HG03442 (cell line): ENCODE data around the gene PCARE.
"Not testable (repeated sequence)": the region's sequence is repeated elsewhere in the genome, so short reads cannot be mapped to it uniquely, and the experiment has no call there.

ENCODE experiments used
- ATAC-seq: cut with Tn5 transposase; IDR thresholded peaks from one replicate; pipeline ENCODE4 v1.9.1; 2021; ENCODE audit warnings: mild to moderate bottlenecking, moderate library complexity; ENCODE audit not compliant: unreplicated experiment

The PCARE gene

GRCh38 chr2:29074411-29074810 lies at the start of gene PCARE:
PCARE (minus strand) TSS chr2:29074523; CDS start chr2:29074261, 262 bp downstream.
- ATAC-seq = no peak

DNA sequence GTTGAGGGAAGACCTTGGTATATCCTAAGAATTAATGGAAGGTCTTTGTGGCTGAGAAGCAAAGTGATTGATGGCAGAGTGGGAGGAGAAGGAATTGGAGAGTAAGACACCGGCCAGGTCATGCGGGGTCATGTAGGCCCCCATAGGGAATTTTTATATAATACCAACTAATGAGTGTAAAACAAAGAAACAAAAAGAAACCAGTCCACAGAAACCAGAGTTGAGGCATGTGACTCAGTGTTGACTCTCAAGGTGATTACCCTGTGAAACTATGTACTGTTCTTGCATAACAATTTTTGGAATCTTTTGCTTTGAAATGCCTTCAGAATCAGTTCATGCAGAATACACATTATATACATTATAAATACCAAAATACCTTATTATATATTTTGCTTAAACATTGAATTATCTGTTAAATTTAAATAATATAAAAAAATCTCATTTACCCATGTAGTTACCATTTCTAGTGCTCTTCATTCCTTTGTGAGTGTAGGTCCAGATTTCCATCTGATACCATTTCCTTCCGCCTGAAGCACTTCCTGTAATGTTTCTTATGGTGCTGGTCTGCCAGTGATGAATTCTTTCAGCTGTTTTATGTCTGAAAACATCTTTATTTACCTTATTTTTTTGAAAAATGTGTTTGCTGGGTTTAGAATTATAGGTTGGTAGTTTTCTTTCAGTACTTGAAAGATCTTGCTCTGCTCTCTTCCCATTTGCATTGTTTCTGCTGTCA lies 49.5 kb upstream of the PCARE start:
- ATAC-seq = no peak

DNA sequence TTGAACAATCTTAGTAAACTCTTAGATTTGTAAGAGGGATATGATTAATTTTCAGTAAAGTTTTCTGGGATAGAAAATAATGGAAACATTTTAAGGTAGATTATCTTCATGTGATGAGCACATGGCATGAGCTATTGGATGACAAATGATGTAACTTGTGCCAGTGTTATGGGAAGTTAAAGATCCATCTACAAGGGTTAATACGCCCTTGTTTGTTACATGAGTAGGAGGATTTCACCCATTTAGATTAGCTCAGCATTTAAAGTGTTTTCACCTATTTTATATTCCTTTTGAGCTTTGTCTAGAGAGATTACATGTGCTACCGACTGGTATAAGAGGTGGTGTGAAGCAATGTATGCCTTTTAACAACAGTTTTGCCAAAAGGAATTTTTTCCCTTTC lies 46.5 kb upstream of the PCARE start:
- ATAC-seq = no peak

GRCh38 chr2:29119211-29119610 lies 44.9 kb upstream of the PCARE start:
- ATAC-seq = no peak

GRCh38 chr2:29117636-29118303 lies 43.4 kb upstream of the PCARE start:
- ATAC-seq = no peak

DNA sequence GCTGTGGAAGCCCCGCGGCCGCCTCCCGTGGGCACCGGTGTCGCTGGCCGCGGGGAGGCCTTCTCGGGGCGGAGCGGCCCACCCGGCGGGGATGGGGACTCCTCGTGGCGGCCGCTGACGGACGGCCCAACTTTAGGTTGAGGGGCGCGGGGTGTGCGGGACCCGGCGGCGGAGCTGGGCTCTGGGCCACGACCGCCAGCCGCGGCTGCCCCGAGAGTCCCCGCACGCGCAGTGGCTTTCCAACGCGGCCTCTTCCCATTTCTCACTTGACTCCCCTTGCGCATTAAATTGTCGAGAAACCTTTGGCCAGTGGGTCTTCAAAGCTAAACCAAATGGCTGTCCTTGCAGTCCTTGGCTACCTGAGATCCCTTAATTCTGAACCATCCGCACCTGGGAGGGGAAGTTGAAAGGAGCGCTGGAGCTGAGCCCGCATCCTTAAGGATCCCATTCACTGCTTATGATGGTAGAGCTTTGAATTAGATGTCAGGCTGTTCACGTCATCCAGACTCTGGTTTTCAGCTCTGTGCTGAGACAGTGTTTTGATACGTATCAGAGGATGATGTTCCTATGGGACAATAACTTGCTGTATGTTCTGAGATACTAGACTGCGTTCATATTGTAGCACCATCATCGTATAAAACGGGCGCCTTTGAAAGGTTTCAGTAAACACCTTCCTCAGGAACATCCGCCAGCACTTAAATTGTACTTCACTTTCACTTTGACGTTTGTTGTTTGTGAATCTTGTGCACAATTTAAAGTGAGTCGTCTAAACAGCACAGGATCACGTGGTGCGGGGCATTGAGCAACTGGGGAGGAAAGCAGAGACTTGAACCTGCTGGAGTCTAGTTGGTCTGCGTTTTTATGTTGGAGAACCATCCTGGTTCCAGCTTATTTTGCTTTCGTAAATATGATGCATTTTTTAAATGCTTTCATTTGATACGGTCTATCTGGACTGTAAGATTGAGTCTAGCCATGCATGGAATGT lies 41.8 kb upstream of the PCARE start:
- no peak for ATAC-seq

DNA sequence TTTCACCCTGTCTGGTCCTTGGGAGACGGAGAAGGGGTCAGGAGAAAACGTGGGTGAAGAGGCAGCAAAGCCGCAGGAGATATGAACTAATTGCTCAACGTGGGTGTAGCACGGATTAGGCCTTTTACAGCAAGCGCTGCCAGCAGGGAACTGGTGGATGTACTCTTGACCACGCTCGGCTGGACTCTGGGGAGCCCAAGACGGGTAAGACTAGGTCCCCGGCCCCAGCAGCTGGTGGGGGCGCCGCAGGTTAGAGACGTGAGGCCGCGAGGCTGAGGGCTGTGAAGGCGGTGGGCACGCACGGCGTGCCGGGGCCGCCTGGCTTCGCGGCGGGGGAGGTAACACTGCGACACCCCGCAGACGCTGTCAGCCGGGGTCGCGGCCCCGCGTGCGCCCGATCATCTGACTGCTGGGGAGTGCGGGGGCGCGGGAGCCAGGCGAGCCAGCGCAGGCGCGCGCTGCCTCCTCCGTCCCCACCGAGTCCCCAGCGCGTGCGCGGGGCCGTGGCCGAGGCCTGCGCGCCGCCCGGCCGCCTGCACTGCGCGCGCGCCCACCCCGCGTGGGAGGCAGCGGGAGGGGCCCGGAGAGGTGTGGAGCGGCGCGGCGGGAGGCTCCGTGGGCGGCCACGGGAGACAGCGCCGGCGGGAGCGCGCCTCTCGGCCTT lies 40.8 kb upstream of the PCARE start, which contains the start of gene CLIP4:
CLIP4 (plus strand) TSS at position 470 of the 664 bp plus-strand sequence. CDS start 5,974 bp downstream, outside the sequence.
- peak; percentile 48 for ATAC-seq

GRCh38 chr2:29114586-29114945 lies 40.2 kb upstream of the PCARE start:
- ATAC-seq = no peak

DNA sequence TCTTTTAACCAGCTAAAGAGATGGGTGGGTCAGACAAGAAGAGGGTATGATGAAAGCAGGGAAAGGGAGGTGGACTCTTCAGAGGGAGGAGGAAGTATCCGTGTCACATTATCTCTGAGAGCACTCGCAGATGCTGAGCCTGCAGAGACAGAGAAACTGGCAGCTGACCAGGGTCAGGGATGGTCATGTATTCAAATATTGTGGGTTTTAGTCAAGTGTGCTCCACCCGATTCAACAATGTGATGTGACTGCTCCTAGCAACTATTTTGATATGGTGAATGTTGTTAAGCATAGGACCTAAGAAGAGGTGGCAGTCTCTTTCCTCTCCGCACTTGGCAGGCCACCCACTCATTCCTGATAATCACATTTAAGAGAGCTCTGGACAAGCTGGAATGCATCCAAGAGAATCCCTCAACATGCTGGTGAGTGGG lies 39.6 kb upstream of the PCARE start:
- no peak for ATAC-seq

DNA sequence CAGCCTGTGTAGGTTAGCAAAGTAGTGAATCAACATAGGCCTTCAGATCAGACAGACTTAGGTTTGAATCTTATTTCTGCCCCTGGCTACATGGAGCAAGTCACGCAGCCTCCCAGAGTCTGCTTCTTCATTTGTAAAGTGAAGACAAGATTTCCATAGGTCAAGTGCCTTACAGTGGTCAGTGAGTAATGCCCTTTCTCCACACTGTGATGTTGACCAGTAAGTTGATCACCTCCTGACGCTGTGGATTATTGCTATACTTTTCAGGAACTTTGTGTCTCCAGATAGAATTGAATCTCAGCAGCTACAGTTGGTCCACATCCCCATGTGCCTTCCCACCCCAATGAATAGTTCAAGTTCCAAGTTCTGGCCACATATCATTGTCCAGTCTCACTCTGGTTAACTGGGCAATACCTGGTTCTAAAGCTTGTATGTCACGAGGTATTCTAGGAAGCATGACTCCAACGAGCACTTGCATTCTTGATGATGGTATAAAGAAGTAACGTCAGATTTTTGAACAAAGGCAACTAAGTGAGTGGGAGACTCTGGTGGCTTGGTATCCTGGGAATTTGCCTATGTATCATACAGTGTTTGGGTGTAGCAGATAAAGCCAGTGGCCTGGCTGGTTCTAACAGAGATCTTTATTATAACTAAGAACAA lies 38.8 kb upstream of the PCARE start:
- no peak for ATAC-seq

DNA sequence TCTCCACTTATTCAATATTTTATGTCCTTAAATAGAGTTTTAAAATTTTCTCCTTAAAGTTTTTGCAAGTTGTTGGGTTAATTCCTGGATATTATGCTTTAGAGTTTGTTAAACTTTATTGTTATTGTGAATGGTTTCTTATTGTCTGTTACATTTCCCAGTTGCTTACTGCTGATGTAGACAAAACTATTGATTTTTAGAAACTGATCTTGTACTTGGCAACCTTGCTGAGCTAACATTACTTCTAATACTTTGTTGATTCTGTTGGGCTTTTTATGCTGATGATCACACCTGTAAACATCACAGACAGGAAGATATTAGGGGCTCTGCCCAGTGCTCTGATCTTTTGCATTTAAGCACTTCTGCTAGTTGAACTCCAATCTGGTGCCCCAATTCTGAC lies 38.1 kb upstream of the PCARE start:
- ATAC-seq = no peak

- peak; percentile 38 for ATAC-seq
These were observed 36.7 kb upstream of the PCARE start for GRCh38 chr2:29110916-29111535.

DNA sequence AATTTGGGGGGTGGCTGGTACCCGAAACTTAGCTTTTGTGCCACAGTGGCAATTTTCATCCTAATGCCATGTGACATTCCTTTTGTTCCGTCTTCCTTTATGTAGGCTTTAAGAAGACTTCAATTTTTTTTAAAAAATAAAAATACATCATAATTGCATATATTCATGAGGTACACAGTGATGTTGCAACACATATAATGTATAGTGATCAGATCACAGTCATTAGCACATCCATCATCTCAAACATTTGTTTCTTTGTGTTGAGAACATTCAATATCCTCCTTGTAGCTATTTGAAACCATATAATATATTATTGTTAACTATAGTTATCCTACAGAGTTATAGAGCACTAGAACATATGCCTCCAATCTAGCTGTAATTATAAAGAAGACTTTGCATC lies 34.9 kb upstream of the PCARE start:
- ATAC-seq = no peak

DNA sequence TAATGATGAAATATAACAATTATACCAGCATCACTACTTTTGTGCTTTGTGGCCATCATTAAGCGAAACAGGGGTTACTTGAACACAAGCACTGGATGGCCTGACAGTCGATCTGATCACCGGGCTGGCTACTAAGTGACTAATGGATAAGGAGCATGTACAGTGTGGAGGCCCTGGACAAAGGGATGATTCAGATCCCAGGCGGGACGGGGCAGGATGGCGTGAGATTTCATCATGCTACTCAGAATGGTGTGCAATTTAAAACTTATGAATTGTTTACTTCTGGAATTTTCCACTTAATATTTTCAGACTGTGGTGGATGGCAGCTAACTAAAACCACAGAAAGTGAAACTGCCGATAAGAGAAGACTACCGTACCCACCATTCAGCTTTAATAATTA lies 33.9 kb upstream of the PCARE start:
- ATAC-seq = no peak

GRCh38 chr2:29107547-29107946 lies 33.2 kb upstream of the PCARE start:
- ATAC-seq = not testable (repeated sequence)

DNA sequence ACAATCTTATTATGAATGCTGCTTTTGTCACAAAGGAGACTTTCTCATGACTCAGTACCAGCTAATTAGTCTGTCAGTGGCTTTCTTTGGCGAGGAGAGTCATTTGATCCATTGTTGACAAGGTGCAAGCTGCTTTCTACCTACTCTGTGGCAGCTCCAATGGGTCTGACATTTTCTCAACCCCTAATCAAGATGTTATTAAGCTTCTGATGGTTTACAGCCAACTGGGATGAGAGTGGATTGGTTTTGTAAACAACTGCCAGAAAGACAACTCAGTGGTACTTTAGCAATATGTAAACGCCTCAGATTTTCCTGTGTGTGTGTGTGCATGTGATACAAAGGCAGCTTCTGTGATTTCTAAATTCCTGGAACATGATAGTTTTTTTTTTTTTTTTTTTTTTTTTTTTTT lies 32.7 kb upstream of the PCARE start:
- ATAC-seq = no peak

- ATAC-seq = no peak
These were observed 31.9 kb upstream of the PCARE start for GRCh38 chr2:29106256-29106655.

DNA sequence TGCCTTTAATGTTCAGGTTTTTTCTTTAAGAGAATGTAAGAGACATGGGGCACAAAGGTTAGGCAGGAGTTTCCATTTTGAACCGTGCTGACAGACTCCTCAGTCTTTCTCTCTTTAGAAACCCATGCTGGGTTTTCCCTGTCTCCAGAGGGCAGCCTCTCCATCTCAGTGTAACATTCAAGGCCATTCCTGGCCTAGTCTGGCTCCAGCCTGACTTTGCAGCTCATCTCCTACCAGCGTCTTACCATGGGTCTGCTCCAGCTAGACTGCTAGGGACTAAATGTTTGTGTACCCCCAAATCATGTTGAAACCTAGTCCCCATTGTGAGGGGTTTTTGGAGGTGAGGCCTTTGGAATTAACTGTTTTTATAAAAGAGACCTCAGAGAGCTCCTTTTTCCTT lies 31.1 kb upstream of the PCARE start:
- ATAC-seq = no peak

DNA sequence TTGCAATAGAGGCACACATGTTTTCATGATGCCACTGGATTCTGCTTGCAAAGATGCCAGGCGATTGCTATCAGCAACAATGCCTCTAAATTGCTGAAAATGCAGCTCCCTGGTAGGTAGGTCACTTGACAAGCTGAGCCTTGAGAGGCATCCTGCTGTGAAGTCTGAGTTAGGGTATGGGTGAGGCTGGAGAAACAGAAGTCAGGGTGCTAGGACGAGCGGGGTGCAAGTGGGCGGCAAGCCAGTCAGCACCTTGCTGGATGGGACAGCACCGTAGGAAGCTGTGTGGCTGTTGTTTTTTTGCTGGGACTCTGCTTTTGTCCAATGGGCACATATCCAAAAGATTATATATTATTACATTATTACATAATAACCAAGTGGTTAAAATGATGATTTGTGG lies 30.4 kb upstream of the PCARE start:
- no peak for ATAC-seq

DNA sequence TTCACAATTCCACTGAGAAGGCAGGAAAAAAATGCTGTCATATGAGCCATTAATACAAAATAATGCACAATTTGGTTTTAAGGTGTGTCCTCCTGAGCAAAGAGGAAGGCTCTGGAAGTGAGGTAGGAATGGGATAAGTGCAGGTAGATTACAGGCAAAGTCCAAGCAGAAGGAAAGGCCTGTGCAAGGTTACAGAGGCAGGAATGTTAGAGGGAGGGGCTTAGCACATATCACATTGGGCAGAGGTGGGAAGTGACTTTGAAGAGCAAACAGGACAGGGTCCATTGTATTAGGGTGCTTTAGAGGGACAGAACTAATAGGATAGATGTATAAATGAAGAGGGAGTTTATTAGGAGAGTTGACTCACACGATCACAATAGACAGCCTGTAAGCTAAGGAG lies 26.2 kb upstream of the PCARE start:
- ATAC-seq = no peak
